ENCODE measurements around the gene DBP. TPM values are rescaled to one million over a fixed set of nuclear protein-coding genes. Genes with fewer than 3 reads are reported as not detected.

Gene DBP
- polyA plus RNA-seq, 3 donors = 12.8 to 22.3 (median 17.5) TPM

DNA sequence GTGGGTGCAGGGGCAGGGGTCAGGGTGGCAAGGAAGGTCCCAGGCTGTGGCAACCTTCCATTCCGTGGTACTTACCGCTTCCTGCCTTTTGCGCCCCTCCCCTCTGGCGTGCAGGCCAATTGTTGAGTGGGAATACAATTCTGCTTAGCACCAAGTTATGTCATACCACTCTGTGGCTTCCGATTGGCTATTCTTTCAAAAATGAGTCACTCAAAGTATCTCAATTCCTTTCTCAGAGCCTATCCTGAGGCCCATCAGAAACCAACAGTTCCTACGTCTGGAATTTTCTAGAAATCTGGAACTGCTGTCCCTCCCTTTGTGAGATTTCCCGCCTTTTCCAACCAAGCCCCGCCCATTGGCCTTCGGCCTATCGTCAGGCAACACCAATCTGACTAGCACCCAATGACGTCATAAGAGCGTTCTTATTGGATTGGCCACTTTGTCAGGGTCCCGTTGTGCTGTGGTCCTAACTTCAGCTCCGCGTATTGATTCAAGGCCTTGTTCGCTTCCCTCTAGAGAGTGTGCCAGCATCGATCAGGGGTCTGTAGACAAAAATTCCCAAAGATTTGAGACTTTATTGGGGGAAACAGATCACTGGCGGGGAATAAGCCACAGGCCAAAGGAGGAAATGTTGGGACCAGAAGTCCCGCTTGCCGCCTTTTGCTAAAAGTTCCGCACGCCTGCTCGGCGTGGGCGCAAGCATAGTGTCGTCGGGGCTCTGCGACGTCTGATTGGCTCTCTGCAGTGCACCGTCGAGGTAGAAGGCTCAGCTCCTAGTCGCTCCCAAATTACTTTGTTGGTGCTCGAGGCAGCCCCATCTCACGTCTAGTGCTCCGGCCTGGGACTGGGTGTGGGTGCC is 23.9 kb upstream of the DBP start:
- TF ChIP-seq, protein P1, sequence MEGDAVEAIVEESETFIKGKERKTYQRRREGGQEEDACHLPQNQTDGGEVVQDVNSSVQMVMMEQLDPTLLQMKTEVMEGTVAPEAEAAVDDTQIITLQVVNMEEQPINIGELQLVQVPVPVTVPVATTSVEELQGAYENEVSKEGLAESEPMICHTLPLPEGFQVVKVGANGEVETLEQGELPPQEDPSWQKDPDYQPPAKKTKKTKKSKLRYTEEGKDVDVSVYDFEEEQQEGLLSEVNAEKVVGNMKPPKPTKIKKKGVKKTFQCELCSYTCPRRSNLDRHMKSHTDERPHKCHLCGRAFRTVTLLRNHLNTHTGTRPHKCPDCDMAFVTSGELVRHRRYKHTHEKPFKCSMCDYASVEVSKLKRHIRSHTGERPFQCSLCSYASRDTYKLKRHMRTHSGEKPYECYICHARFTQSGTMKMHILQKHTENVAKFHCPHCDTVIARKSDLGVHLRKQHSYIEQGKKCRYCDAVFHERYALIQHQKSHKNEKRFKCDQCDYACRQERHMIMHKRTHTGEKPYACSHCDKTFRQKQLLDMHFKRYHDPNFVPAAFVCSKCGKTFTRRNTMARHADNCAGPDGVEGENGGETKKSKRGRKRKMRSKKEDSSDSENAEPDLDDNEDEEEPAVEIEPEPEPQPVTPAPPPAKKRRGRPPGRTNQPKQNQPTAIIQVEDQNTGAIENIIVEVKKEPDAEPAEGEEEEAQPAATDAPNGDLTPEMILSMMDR (IDR thresholded peaks at IDR 0.05) = no peak
- H3K9me3 Mint-ChIP-seq = no peaks in the 10 kb centered on the region
- H3K27ac Mint-ChIP-seq = peak overlapping the region; percentile 89 to 99 (median 98)
- no peaks in the 10 kb centered on the region for H3K27me3 ChIP-seq (ENCODE audit: control insufficient read depth in 2 of 2, insufficient read depth in 2 of 2, low read length in 2 of 2)
- peaks cover 16% of the 10 kb centered on the region for H3K4me1 Mint-ChIP-seq
- H3K9ac ChIP-seq (ENCODE audit: insufficient read depth, low read length, poor library complexity, severe bottlenecking) = peak overlapping the region; percentile 45
- peak overlapping the region; percentile 24 to 86 for H3K27ac ChIP-seq (ENCODE audit: low read depth in 1 of 2, low read length in 2 of 2)
- 48% methylated on average over 35 of the region's 35 CpGs for WGBS (ENCODE audit: insufficient coverage)
- H2AFZ ChIP-seq (ENCODE audit: insufficient read depth, low read depth, low read length, poor library complexity, severe bottlenecking) = peak overlapping the region; percentile 64
- H3K36me3 Mint-ChIP-seq = no peaks in the 10 kb centered on the region
- H3K27me3 Mint-ChIP-seq (ENCODE audit: low read depth in 3 of 3) = peaks cover 2 to 7% (median 7%) of the 10 kb centered on the region in 3 donors
- H3K4me1 ChIP-seq (ENCODE audit: control insufficient read depth in 1 of 2, insufficient read depth in 2 of 2, low read length in 2 of 2) = peaks cover 18 to 22% of the 10 kb centered on the region in 2 donors
- intact Hi-C loops (cut with micrococcal nuclease) = no loop called here
- no peaks in the 10 kb centered on the region for H3K9me3 ChIP-seq (replicated peaks in 1 of 2; ENCODE audit: control insufficient read depth in 1 of 2, insufficient read depth in 1 of 2, low read length in 2 of 2)
- no peaks in the 10 kb centered on the region for H4K20me1 ChIP-seq (ENCODE audit: insufficient read depth, low read length)
- H3K4me3 Mint-ChIP-seq = peak overlapping the region; percentile 69 to 74
- peak overlapping the region; percentile 73 for H3K4me2 ChIP-seq (replicated peaks; ENCODE audit: extremely low read depth, low read length, poor library complexity, severe bottlenecking)
- no peaks in the 10 kb centered on the region for H3K36me3 ChIP-seq (replicated peaks in 1 of 2; ENCODE audit: control insufficient read depth in 1 of 2, insufficient read depth in 2 of 2, low read length in 2 of 2)
- peak overlapping the region in 1 of 3 experiments; percentile 64 for H3K4me3 ChIP-seq (replicated peaks in 1 of 3; ENCODE audit: low read depth in 2 of 3, low read length in 3 of 3)
- H3K79me2 ChIP-seq (ENCODE audit: insufficient read depth, low read length) = no peaks in the 10 kb centered on the region
- peak; percentile 82 to 92 (median 89) for DNase-seq

DNA sequence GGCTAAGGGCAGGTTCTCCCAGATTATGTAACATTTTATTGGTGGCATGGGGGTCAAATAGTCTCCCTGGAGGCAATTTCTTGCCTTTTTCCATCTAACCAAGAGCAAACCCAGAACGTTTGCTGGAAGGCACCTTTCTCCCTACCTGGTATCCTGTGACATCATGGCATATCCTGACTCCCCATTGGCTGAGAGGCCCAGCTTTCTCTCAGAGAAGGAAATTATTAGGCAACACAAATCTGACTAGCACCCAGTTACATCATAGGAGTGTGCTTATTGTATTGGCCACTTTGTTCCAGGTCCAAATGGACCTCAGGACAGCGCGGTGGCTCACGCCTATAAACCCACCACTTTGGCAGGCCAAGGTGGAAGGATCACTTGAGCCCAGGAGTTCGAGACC is 22.6 kb upstream of the DBP start:
- H3K4me3 ChIP-seq (replicated peaks in 1 of 3; ENCODE audit: low read depth in 2 of 3, low read length in 3 of 3) = no peak overlapping the region
- no peak overlapping the region for H3K4me2 ChIP-seq (replicated peaks; ENCODE audit: extremely low read depth, low read length, poor library complexity, severe bottlenecking)
- Mint-ChIP-seq H3K4me3 (no peak overlapping the region), H3K36me3 (no peaks in the 10 kb centered on the region), H3K27ac (peak overlapping the region in 4 of 7 donors; percentile 47 to 81 (median 74)), H3K9me3 (no peaks in the 10 kb centered on the region), H3K27me3 (ENCODE audit: low read depth in 3 of 3) (peaks cover 3 to 7% (median 7%) of the 10 kb centered on the region in 3 donors), H3K4me1 (peaks cover 16% of the 10 kb centered on the region)
- DNase-seq = peak; percentile 46 to 79 (median 78)
- no peak overlapping the region for H3K27ac ChIP-seq (ENCODE audit: low read depth in 1 of 2, low read length in 2 of 2)
- 67% methylated on average over 3 of the region's 5 CpGs for WGBS (ENCODE audit: insufficient coverage)
- H3K79me2 ChIP-seq (ENCODE audit: insufficient read depth, low read length) = no peaks in the 10 kb centered on the region
- H3K36me3 ChIP-seq (replicated peaks in 1 of 2; ENCODE audit: control insufficient read depth in 1 of 2, insufficient read depth in 2 of 2, low read length in 2 of 2) = no peaks in the 10 kb centered on the region
- H3K9me3 ChIP-seq (replicated peaks in 1 of 2; ENCODE audit: control insufficient read depth in 1 of 2, insufficient read depth in 1 of 2, low read length in 2 of 2) = no peaks in the 10 kb centered on the region
- intact Hi-C loops (cut with micrococcal nuclease) = no loop called here
- no peaks in the 10 kb centered on the region for H4K20me1 ChIP-seq (ENCODE audit: insufficient read depth, low read length)
- TF ChIP-seq, protein P1 (IDR thresholded peaks at IDR 0.05) = no peak
- H2AFZ ChIP-seq (ENCODE audit: insufficient read depth, low read depth, low read length, poor library complexity, severe bottlenecking) = no peak overlapping the region
- H3K27me3 ChIP-seq (ENCODE audit: control insufficient read depth in 2 of 2, insufficient read depth in 2 of 2, low read length in 2 of 2) = no peaks in the 10 kb centered on the region
- peaks cover 18 to 22% of the 10 kb centered on the region in 2 donors for H3K4me1 ChIP-seq (ENCODE audit: control insufficient read depth in 1 of 2, insufficient read depth in 2 of 2, low read length in 2 of 2)
- no peak overlapping the region for H3K9ac ChIP-seq (ENCODE audit: insufficient read depth, low read length, poor library complexity, severe bottlenecking)

All from CD14-positive monocyte (primary cell).